HepG2 (cell line): ENCODE data around the gene LCAT. TPM values are rescaled to one million over a fixed set of nuclear protein-coding genes. Genes with fewer than 3 reads are reported as not detected.

Experiments used
- AKNA ChIP-seq: sonication (generic); formaldehyde crosslinking; IDR thresholded peaks from 2 replicates; pipeline ENCODE4 v1.4.0; 2020; ENCODE audit warnings: missing genetic modification reagents, borderline replicate concordance
- ATRX ChIP-seq: sonication (generic); formaldehyde crosslinking; IDR thresholded peaks from 2 replicates; pipeline ENCODE4 v1.4.0; 2020; ENCODE audit warnings: missing genetic modification reagents, borderline replicate concordance
- FOXP4 ChIP-seq: sonication (generic); formaldehyde crosslinking; IDR thresholded peaks from 2 replicates; pipeline ENCODE4 v1.4.0; 2020; ENCODE audit warnings: missing genetic modification reagents
- GPN1 ChIP-seq: sonication (generic); formaldehyde crosslinking; IDR thresholded peaks from 2 replicates; pipeline ENCODE4 v1.5.1; 2020; ENCODE audit warnings: missing genetic modification reagents, borderline replicate concordance
- GRHL1 ChIP-seq: sonication (generic); formaldehyde crosslinking; conservative IDR thresholded peaks from 2 replicates; pipeline ENCODE4 v1.8.0; 2022; ENCODE audit warnings: missing genetic modification reagents
- KAT7 ChIP-seq: IDR thresholded peaks from 2 replicates; pipeline ENCODE4 v1.6.1; 2018; ENCODE audit warnings: borderline replicate concordance, missing compliant biosample characterization
- NPAS2 ChIP-seq: sonication (generic); formaldehyde crosslinking; IDR thresholded peaks from 2 replicates; pipeline ENCODE4 v1.8.0; 2022; ENCODE audit warnings: mild to moderate bottlenecking, missing genetic modification reagents, borderline replicate concordance
- POLR2AphosphoS2 ChIP-seq: IDR thresholded peaks from 2 replicates; pipeline ENCODE4 v1.6.1; 2011; ENCODE audit warnings: low read depth, low read length, improper control_type of control experiment
- SMC3 ChIP-seq: IDR thresholded peaks from 2 replicates; pipeline ENCODE4 v1.6.1; 2011; ENCODE audit warnings: low read length, improper control_type of control experiment
- SNRNP70 ChIP-seq: fragments of 200-400 bp; formaldehyde crosslinking; IDR thresholded peaks from 2 replicates; pipeline ENCODE4 v1.6.1; 2017; ENCODE audit warnings: mild to moderate bottlenecking, low read depth, low read length, moderate library complexity
- SOX5 ChIP-seq: IDR thresholded peaks from 2 replicates; pipeline ENCODE4 v1.6.1; 2016; ENCODE audit warnings: borderline replicate concordance
- TAF1 ChIP-seq: sonication (generic); formaldehyde crosslinking; IDR thresholded peaks from 2 replicates; pipeline ENCODE4 v1.4.0; 2020; ENCODE audit warnings: missing genetic modification reagents
- ZNF260 ChIP-seq: sonication (generic); formaldehyde crosslinking; IDR thresholded peaks from 2 replicates; pipeline ENCODE4 v1.4.0; 2020; ENCODE audit warnings: missing genetic modification reagents, low read depth, mild to moderate bottlenecking, borderline replicate concordance
- ZNF432 ChIP-seq: sonication (generic); formaldehyde crosslinking; IDR thresholded peaks from 2 replicates; pipeline ENCODE4 v1.5.0; 2020; ENCODE audit warnings: missing genetic modification reagents, mild to moderate bottlenecking, borderline replicate concordance
- ZNF564 ChIP-seq: sonication (generic); formaldehyde crosslinking; IDR thresholded peaks from 2 replicates; pipeline ENCODE4 v1.8.1; 2023; ENCODE audit warnings: mild to moderate bottlenecking, missing genetic modification reagents
- ZNF740 ChIP-seq: sonication (generic); formaldehyde crosslinking; IDR thresholded peaks from 2 replicates; pipeline ENCODE4 v1.4.0; 2020; ENCODE audit warnings: missing genetic modification reagents
- polyA plus RNA-seq, 8 experiments: library from polyadenylated mRNA; depleted of rRNA in 3 of 8; stranded (reverse) in 7 of 8; unstranded in 1 of 8; fragments of >200 nt; fragmentation: Illumina TruSeq in 4 of 8; extraction: Trizol in 4 of 8; gene quantifications; 2 replicates each; pipeline versions ENCODE4 v1.2.1 to v1.2.3, GENCODE V29; 2011 to 2016; ENCODE audit warnings: low read depth in 4 of 8, missing spikeins in 1 of 8, mixed read lengths in 1 of 8; ENCODE audit not compliant: insufficient read depth in 1 of 8
- total RNA-seq, 5 experiments: library from RNA; depleted of rRNA; stranded (reverse); fragments of >200 nt; fragmentation: Illumina TruSeq; extraction: Trizol; gene quantifications; 2 replicates each; pipeline ENCODE4 v1.2.3, GENCODE V29; 2016; ENCODE audit warnings: low read depth in 1 of 5
- TF ChIP-seq, protein P1 (sequence below): sonication (generic); IDR thresholded peaks from 2 replicates; pipeline ENCODE4 v1.6.1; 2016; ENCODE audit warnings: low read depth, borderline replicate concordance
- TF ChIP-seq, protein P2 (sequence below): sonication (generic); formaldehyde crosslinking; IDR thresholded peaks from 2 replicates; pipeline ENCODE4 v1.5.0; 2020; ENCODE audit warnings: missing genetic modification reagents, mild to moderate bottlenecking, borderline replicate concordance

The LCAT gene
- total and polyA plus RNA-seq, 2 of the 13 experiments (the other 11 are each of a cell fraction or from before 2014, with no cell fraction given): 36.1 to 38.9 TPM

DNA sequence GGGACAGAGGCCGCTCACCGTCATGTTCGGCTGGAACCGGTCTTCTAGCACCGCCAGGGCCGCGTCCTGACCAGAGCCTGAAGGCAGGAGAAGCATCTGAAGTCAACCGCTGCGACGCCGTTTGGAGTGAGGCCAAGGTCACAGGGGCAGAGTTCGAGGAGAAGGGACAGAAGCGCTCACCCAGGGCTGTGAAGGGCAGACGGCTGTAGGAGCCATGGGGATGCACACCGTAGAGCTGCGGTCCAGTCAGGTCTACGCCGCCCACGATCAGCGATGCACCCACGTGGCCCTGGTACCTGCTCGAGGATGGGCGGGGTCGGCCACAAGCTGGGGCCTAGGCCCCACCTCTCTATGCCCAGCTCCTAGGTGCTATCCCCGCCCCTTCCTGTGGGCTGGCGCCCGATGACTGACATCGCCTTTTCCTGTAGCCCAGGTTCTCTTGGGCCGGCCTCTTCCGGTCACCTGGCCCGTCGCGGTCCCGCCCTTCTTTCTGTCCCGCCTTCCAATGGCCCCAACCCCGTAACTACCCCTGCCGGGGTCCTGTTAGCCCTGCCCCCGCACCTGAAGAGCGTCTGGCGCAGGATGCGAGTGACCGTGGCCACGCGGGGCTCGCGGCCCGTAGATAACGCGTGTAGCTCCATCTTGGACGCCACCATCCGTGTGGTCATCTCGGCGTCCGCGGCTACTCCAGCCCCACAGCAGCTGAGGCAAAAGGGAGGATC, 8.4 kb downstream of the LCAT start (continued):
- TF ChIP-seq GRHL1 (CRISPR knock-in tag): no peak
- peak; percentile 90 for TF ChIP-seq KAT7 (CRISPR knock-in tag)
- peak; percentile 9; the same call in 1 of the 2 replicates for TF ChIP-seq FOXP4
- peak; percentile 97 for TF ChIP-seq TAF1 (CRISPR knock-in tag)
- TF ChIP-seq, protein P1, sequence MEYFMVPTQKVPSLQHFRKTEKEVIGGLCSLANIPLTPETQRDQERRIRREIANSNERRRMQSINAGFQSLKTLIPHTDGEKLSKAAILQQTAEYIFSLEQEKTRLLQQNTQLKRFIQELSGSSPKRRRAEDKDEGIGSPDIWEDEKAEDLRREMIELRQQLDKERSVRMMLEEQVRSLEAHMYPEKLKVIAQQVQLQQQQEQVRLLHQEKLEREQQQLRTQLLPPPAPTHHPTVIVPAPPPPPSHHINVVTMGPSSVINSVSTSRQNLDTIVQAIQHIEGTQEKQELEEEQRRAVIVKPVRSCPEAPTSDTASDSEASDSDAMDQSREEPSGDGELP: peak; percentile 78; the same call in 1 of the 2 replicates
- TF ChIP-seq SOX5 (CRISPR knock-in tag): peak; percentile 56; the same call in 1 of the 2 replicates
- TF ChIP-seq ZNF740: 0 out of 2 replicates have a peak, but pooled peaks have one; percentile 15
- 0 out of 2 replicates have a peak, but pooled peaks have one; percentile 70 for TF ChIP-seq ATRX
- no peak for TF ChIP-seq GPN1
- no peak for TF ChIP-seq AKNA
- TF ChIP-seq ZNF260: no peak
- peak; percentile 92 for TF ChIP-seq POLR2AphosphoS2
- TF ChIP-seq ZNF432: no peak
- TF ChIP-seq SNRNP70: no peak
- TF ChIP-seq, protein P2, sequence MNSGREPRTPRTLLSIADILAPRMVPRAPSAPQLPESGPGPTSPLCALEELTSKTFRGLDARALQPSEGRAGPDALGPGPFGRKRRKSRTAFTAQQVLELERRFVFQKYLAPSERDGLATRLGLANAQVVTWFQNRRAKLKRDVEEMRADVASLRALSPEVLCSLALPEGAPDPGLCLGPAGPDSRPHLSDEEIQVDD (CRISPR knock-in tag): peak; percentile 95
- TF ChIP-seq NPAS2: no peak
- TF ChIP-seq SMC3: no peak
- no peak; the same call in none of the 2 replicates for TF ChIP-seq ZNF564 (CRISPR knock-in tag)
